Neural crest cell (in vitro differentiated cells): ENCODE results near the gene TRAPPC8. TPM values are rescaled to one million over a fixed set of nuclear protein-coding genes. Genes with fewer than 3 reads are reported as not detected.

Source experiments
- DNase-seq: peaks from one replicate; pipeline ENCODE4 v3.0.0; 2021; ENCODE audit warnings: low read depth, mixed read lengths, low spot score
- H3K27ac Mint-ChIP-seq: one replicate; pipeline ENCODE4 v1.8.0; 2021; ENCODE audit warnings: mild to moderate bottlenecking, mixed read lengths; ENCODE audit not compliant: unreplicated experiment
- H3K27me3 Mint-ChIP-seq: 2 replicates; pipeline ENCODE4 v1.8.0; 2021; ENCODE audit warnings: low read depth, mild to moderate bottlenecking, mixed read lengths
- H3K36me3 Mint-ChIP-seq: 2 replicates; pipeline ENCODE4 v1.8.0; 2021; ENCODE audit warnings: low read depth, mild to moderate bottlenecking, mixed read lengths
- H3K4me1 Mint-ChIP-seq: 2 replicates; pipeline ENCODE4 v1.8.0; 2021; ENCODE audit warnings: mixed read lengths
- H3K4me3 Mint-ChIP-seq: one replicate; pipeline ENCODE4 v1.8.0; 2021; ENCODE audit warnings: mild to moderate bottlenecking, mixed read lengths
- H3K9me3 Mint-ChIP-seq: 2 replicates; pipeline ENCODE4 v1.8.0; 2021; ENCODE audit warnings: mixed read lengths
- CTCF ChIP-seq: fragments of 200-600 bp; sonication (generic); conservative IDR thresholded peaks from 2 replicates; pipeline ENCODE4 v1.5.0; 2021; ENCODE audit warnings: antibody characterized with exemption, mild to moderate bottlenecking
- total RNA-seq: library from RNA; stranded (reverse); gene quantifications from 2 replicates; pipeline ENCODE4 v1.2.1, GENCODE V29; 2021

TRAPPC8 gene
- total RNA-seq, 1 donor from 2014 or later = 27.7 TPM

- Mint-ChIP-seq H3K36me3 (peaks cover 8% of the 10 kb centered on the region), H3K27ac (no peak overlapping the region), H3K4me1 (peaks cover 3% of the 10 kb centered on the region), H3K27me3 (no peaks in the 10 kb centered on the region), H3K4me3 (no peak overlapping the region), H3K9me3 (peaks cover 10% of the 10 kb centered on the region)
- TF ChIP-seq CTCF = no peak
- DNase-seq = no peak
Measured at GRCh38 chr18:31979714-31980113, 36.8 kb upstream of the TRAPPC8 start.

DNA sequence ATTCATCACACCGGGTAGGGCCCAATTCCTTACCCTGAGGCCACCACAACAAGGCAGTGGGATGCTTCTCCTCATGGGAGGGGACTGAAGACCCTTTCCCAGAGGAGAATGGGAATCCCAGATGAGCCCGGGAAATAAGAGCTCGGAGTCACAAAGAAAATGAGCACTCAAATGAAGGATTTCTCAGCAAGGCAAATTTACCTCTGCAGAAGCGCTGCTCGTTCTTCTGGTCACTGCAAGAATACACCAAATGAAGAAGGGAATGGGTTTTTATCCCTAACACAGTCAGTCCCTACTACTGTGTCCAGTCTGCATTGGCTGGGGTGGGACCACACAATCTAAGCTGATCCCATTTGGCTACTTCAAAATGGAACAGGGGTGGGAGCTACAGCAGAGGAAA lies 35.7 kb upstream of the TRAPPC8 start:
- no peak overlapping the region for H3K4me3 Mint-ChIP-seq
- H3K4me1 Mint-ChIP-seq = peaks cover 3% of the 10 kb centered on the region
- TF ChIP-seq CTCF = no peak
- DNase-seq = no peak
- H3K27ac Mint-ChIP-seq = no peak overlapping the region
- peaks cover 14% of the 10 kb centered on the region for H3K36me3 Mint-ChIP-seq
- no peaks in the 10 kb centered on the region for H3K27me3 Mint-ChIP-seq
- peaks cover 18% of the 10 kb centered on the region for H3K9me3 Mint-ChIP-seq

GRCh38 chr18:31977270-31977872 lies 34.4 kb upstream of the TRAPPC8 start:
- peak; percentile 58 for DNase-seq
- Mint-ChIP-seq H3K9me3 (peaks cover 18% of the 10 kb centered on the region), H3K36me3 (peaks cover 14% of the 10 kb centered on the region), H3K27ac (no peak overlapping the region), H3K4me3 (no peak overlapping the region), H3K27me3 (no peaks in the 10 kb centered on the region), H3K4me1 (peaks cover 3% of the 10 kb centered on the region)
- peak; percentile 76 for TF ChIP-seq CTCF

GRCh38 chr18:31976242-31976641 lies 33.3 kb upstream of the TRAPPC8 start:
- H3K27me3 Mint-ChIP-seq = no peaks in the 10 kb centered on the region
- H3K9me3 Mint-ChIP-seq = peaks cover 18% of the 10 kb centered on the region
- no peak overlapping the region for H3K4me3 Mint-ChIP-seq
- peaks cover 3% of the 10 kb centered on the region for H3K4me1 Mint-ChIP-seq
- TF ChIP-seq CTCF = no peak
- DNase-seq = no peak
- peaks cover 14% of the 10 kb centered on the region for H3K36me3 Mint-ChIP-seq
- H3K27ac Mint-ChIP-seq = no peak overlapping the region

- no peak for DNase-seq
- Mint-ChIP-seq H3K27me3 (no peaks in the 10 kb centered on the region), H3K9me3 (peaks cover 18% of the 10 kb centered on the region), H3K36me3 (peaks cover 14% of the 10 kb centered on the region), H3K4me3 (no peak overlapping the region), H3K4me1 (peaks cover 3% of the 10 kb centered on the region), H3K27ac (no peak overlapping the region)
- no peak for TF ChIP-seq CTCF
Measured at GRCh38 chr18:31973929-31974546, 31.1 kb upstream of the TRAPPC8 start.
